H4 (cell line): Measurements from ENCODE around the gene UBA6. TPM values are rescaled to one million over a fixed set of nuclear protein-coding genes. Genes with fewer than 3 reads are reported as not detected.
A peak's percentile ranks its signal among the peaks of the same experiment; 100 is the strongest.
"Not testable (repeated sequence)": the region's sequence is repeated elsewhere in the genome, so short reads cannot be mapped to it uniquely, and the experiment has no call there.

Experiments used
- DNase-seq: peaks from one replicate; pipeline ENCODE4 v3.0.0-alpha.2; 2015; ENCODE audit warnings: low spot score
- total RNA-seq: library from RNA; depleted of rRNA; stranded (reverse); fragments of >200 nt; shearing (Covaris generic); gene quantifications from 2 replicates; pipeline ENCODE4 v1.2.3, GENCODE V29; 2014

Gene UBA6
- total RNA-seq, 1 experiment from 2014 or later, result 123 TPM

- peak; percentile 19 for DNase-seq
Measured at GRCh38 chr4:67714248-67714583, 13.3 kb upstream of the UBA6 start.

GRCh38 chr4:67713529-67714247 lies 12.7 kb upstream of the UBA6 start:
- no peak for DNase-seq

- DNase-seq, result no peak
Measured at GRCh38 chr4:67712650-67713528, 11.9 kb upstream of the UBA6 start.

- no peak for DNase-seq
Measured at GRCh38 chr4:67712000-67712625, 11.2 kb upstream of the UBA6 start.

- DNase-seq, result not testable (repeated sequence)
Measured at GRCh38 chr4:67706682-67707081, 5.7 kb upstream of the UBA6 start.

GRCh38 chr4:67704843-67705242 lies 3.9 kb upstream of the UBA6 start:
- DNase-seq, result no peak

- no peak for DNase-seq
Measured at GRCh38 chr4:67702166-67702565, 1.2 kb upstream of the UBA6 start.

- no peak for DNase-seq
Measured at GRCh38 chr4:67701517-67701850, 529 bp upstream of the UBA6 start.

GRCh38 chr4:67700116-67700737 lies 728 bp downstream of the UBA6 start:
- DNase-seq, result no peak

- no peak for DNase-seq
Measured at GRCh38 chr4:67699603-67700002, 1.4 kb downstream of the UBA6 start.

GRCh38 chr4:67697860-67698687 lies 2.9 kb downstream of the UBA6 start:
- no peak for DNase-seq

- no peak for DNase-seq
Measured at GRCh38 chr4:67696061-67696460, 4.9 kb downstream of the UBA6 start.

- no peak for DNase-seq
Measured at GRCh38 chr4:67694662-67695061, 6.3 kb downstream of the UBA6 start.

GRCh38 chr4:67691328-67691727 lies 9.6 kb downstream of the UBA6 start:
- no peak for DNase-seq

- peak; percentile 40 for DNase-seq
Measured at GRCh38 chr4:67687636-67688035, 13.3 kb downstream of the UBA6 start.

- no peak for DNase-seq
Measured at GRCh38 chr4:67685532-67685859, 15.5 kb downstream of the UBA6 start.

- DNase-seq, result no peak
Measured at GRCh38 chr4:67684839-67685531, 16.0 kb downstream of the UBA6 start.

- no peak for DNase-seq
Measured at GRCh38 chr4:67682266-67682665, 18.7 kb downstream of the UBA6 start.

GRCh38 chr4:67680581-67681222 lies 20.3 kb downstream of the UBA6 start:
- no peak for DNase-seq

- DNase-seq, result no peak
Measured at GRCh38 chr4:67678612-67679011, 22.3 kb downstream of the UBA6 start.

GRCh38 chr4:67674098-67674497 lies 26.9 kb downstream of the UBA6 start:
- DNase-seq, result no peak
